ENCODE measurements around the gene GRM1.

GRM1 gene

GRCh38 chr6:146281651-146282362 is 252.9 kb downstream of the GRM1 start:
- Histone ChIP-seq H3K4me3 (ENCODE audit: low read depth in 1 of 2, low read length in 2 of 2) (no peak overlapping the region), H3K9me3 (ENCODE audit: insufficient read depth, low read length, severe bottlenecking) (no peaks in the 10 kb centered on the region), H4K20me1 (ENCODE audit: insufficient read depth, low read length) (no peaks in the 10 kb centered on the region), H3K27me3 (ENCODE audit: insufficient read depth, low read length, poor library complexity) (no peaks in the 10 kb centered on the region), H3K79me2 (ENCODE audit: insufficient read depth, low read length) (no peaks in the 10 kb centered on the region), H3K36me3 (ENCODE audit: insufficient read depth, low read length) (no peaks in the 10 kb centered on the region), H3K4me2 (ENCODE audit: insufficient read depth, low read length) (no peak overlapping the region), H3K9ac (ENCODE audit: low read depth, low read length) (no peak overlapping the region), H2AFZ (ENCODE audit: low read depth, low read length) (no peak overlapping the region), H3K4me1 (ENCODE audit: insufficient read depth, low read length) (no peaks in the 10 kb centered on the region), H3K27ac (ENCODE audit: low read length) (no peak overlapping the region)
- TF ChIP-seq EZH2 (IDR thresholded peaks at IDR 0.05; ENCODE audit: borderline replicate concordance, low read depth, low read length, severe bottlenecking), result no peak
- no peak for TF ChIP-seq CTCF (IDR thresholded peaks at IDR 0.05; ENCODE audit: borderline replicate concordance, extremely low read depth, low read length, poor library complexity, severe bottlenecking)
- no peak for DNase-seq
- no peak for ATAC-seq (ENCODE audit: insufficient read depth, low read depth)

GRCh38 chr6:146282837-146283236 is 254.0 kb downstream of the GRM1 start:
- no peak for TF ChIP-seq EZH2 (IDR thresholded peaks at IDR 0.05; ENCODE audit: borderline replicate concordance, low read depth, low read length, severe bottlenecking)
- no peak for TF ChIP-seq CTCF (IDR thresholded peaks at IDR 0.05; ENCODE audit: borderline replicate concordance, extremely low read depth, low read length, poor library complexity, severe bottlenecking)
- Histone ChIP-seq H3K27me3 (ENCODE audit: insufficient read depth, low read length, poor library complexity) (no peaks in the 10 kb centered on the region), H3K27ac (ENCODE audit: low read length) (no peak overlapping the region), H3K79me2 (ENCODE audit: insufficient read depth, low read length) (no peaks in the 10 kb centered on the region), H3K36me3 (ENCODE audit: insufficient read depth, low read length) (no peaks in the 10 kb centered on the region), H3K4me2 (ENCODE audit: insufficient read depth, low read length) (no peak overlapping the region), H3K9me3 (ENCODE audit: insufficient read depth, low read length, severe bottlenecking) (no peaks in the 10 kb centered on the region), H3K4me3 (ENCODE audit: low read depth in 1 of 2, low read length in 2 of 2) (no peak overlapping the region), H2AFZ (ENCODE audit: low read depth, low read length) (no peak overlapping the region), H3K9ac (ENCODE audit: low read depth, low read length) (no peak overlapping the region), H4K20me1 (ENCODE audit: insufficient read depth, low read length) (no peaks in the 10 kb centered on the region), H3K4me1 (ENCODE audit: insufficient read depth, low read length) (no peaks in the 10 kb centered on the region)
- ATAC-seq (ENCODE audit: insufficient read depth, low read depth) (no peak), DNase-seq (no peak)

- DNase-seq (no peak), ATAC-seq (ENCODE audit: insufficient read depth, low read depth) (no peak)
- Histone ChIP-seq H2AFZ (ENCODE audit: low read depth, low read length) (no peak overlapping the region), H3K4me3 (ENCODE audit: low read depth in 1 of 2, low read length in 2 of 2) (no peak overlapping the region), H3K27ac (ENCODE audit: low read length) (no peak overlapping the region), H3K9me3 (ENCODE audit: insufficient read depth, low read length, severe bottlenecking) (no peaks in the 10 kb centered on the region), H3K9ac (ENCODE audit: low read depth, low read length) (no peak overlapping the region), H3K79me2 (ENCODE audit: insufficient read depth, low read length) (no peaks in the 10 kb centered on the region), H3K27me3 (ENCODE audit: insufficient read depth, low read length, poor library complexity) (no peaks in the 10 kb centered on the region), H3K4me2 (ENCODE audit: insufficient read depth, low read length) (no peak overlapping the region), H4K20me1 (ENCODE audit: insufficient read depth, low read length) (no peaks in the 10 kb centered on the region), H3K36me3 (ENCODE audit: insufficient read depth, low read length) (no peaks in the 10 kb centered on the region), H3K4me1 (ENCODE audit: insufficient read depth, low read length) (no peaks in the 10 kb centered on the region)
- TF ChIP-seq CTCF (IDR thresholded peaks at IDR 0.05; ENCODE audit: borderline replicate concordance, extremely low read depth, low read length, poor library complexity, severe bottlenecking), result no peak
- no peak for TF ChIP-seq EZH2 (IDR thresholded peaks at IDR 0.05; ENCODE audit: borderline replicate concordance, low read depth, low read length, severe bottlenecking)
Measured at GRCh38 chr6:146284311-146284710, 255.4 kb downstream of the GRM1 start.

Data from DND-41 (cell line).